Measurements from ENCODE around the gene MTF1. TPM values are rescaled to one million over a fixed set of nuclear protein-coding genes. Genes with fewer than 3 reads are reported as not detected.

MTF1 gene
- polyA plus RNA-seq, 1 experiment = 8.6 TPM

DNA sequence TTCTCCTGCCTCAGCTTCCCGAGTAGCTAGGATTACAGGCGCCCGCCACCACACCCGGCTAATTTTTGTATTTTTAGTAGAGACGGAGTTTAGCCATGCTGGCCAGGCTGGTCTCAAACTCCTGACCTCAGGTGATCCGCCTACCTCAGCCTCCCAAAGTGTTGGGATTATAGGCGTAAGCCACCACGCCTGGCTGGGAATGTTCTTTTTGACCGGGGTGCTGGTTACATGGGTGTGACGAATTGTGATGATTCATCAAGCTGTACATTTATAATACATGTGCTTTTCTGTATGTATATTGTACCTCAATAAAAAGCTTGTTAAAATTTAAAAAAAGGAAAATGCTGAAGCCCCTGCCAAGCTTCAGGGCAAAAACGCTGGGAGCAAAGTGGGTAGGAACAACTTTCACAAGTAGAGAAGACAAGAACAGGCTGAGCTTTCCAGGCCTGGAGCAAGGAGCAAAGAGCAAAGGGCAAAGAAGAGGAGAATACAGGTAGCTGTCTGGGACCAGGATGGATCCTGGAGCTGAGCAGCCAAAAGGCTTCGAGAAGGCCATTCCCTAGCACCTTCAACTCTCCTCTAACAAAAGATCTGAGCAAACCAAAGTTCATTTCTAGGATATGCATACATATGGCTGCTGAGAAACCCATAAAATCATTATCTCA lies 30.9 kb downstream of the MTF1 start:
- ChIA-PET CTCF (interaction anchor here (2.2 kb wide), 1 partner anchor 32 kb away, joined by 13 read pairs; no protein-coding TSS in a partner anchor), POLR2A (interaction anchor here (1.1 kb wide), 2 partner anchors 20 to 31 kb away, joined by 3 to 7 read pairs; partner anchors contain the start of genes C1orf122, MTF1 and YRDC)
- Histone ChIP-seq H3K9me3 (ENCODE audit: control insufficient read depth, insufficient read depth, low read length) (no peaks in the 10 kb centered on the region), H3K27ac (ENCODE audit: low read depth, low read length) (no peak overlapping the region), H3K27me3 (ENCODE audit: control insufficient read depth, insufficient read depth, low read length) (no peaks in the 10 kb centered on the region), H3K4me3 (ENCODE audit: low read depth, low read length) (no peak overlapping the region)
- no peak for DNase-seq (ENCODE audit: low read depth, low spot score)
- TF ChIP-seq, protein P1, sequence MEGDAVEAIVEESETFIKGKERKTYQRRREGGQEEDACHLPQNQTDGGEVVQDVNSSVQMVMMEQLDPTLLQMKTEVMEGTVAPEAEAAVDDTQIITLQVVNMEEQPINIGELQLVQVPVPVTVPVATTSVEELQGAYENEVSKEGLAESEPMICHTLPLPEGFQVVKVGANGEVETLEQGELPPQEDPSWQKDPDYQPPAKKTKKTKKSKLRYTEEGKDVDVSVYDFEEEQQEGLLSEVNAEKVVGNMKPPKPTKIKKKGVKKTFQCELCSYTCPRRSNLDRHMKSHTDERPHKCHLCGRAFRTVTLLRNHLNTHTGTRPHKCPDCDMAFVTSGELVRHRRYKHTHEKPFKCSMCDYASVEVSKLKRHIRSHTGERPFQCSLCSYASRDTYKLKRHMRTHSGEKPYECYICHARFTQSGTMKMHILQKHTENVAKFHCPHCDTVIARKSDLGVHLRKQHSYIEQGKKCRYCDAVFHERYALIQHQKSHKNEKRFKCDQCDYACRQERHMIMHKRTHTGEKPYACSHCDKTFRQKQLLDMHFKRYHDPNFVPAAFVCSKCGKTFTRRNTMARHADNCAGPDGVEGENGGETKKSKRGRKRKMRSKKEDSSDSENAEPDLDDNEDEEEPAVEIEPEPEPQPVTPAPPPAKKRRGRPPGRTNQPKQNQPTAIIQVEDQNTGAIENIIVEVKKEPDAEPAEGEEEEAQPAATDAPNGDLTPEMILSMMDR (IDR thresholded peaks at IDR 0.05; ENCODE audit: low read depth, low read length) = no peak

- no peak for DNase-seq (ENCODE audit: low read depth, low spot score)
- TF ChIP-seq, protein P1 (IDR thresholded peaks at IDR 0.05; ENCODE audit: low read depth, low read length) = no peak
- Histone ChIP-seq H3K27ac (ENCODE audit: low read depth, low read length) (peak overlapping the region; percentile 31), H3K27me3 (ENCODE audit: control insufficient read depth, insufficient read depth, low read length) (no peaks in the 10 kb centered on the region), H3K9me3 (ENCODE audit: control insufficient read depth, insufficient read depth, low read length) (no peaks in the 10 kb centered on the region), H3K4me3 (ENCODE audit: low read depth, low read length) (no peak overlapping the region)
- CTCF ChIA-PET = interaction anchor here (1.2 to 1.7 kb wide), 4 partner anchors 12 to 35 kb away, joined by 5 to 6 read pairs (median 5); no protein-coding TSS in a partner anchor
- POLR2A ChIA-PET = interaction anchor here (0.7 to 1.3 kb wide), 2 partner anchors 17 to 34 kb away, joined by 3 to 8 read pairs; partner anchors contain the start of genes C1orf122, MTF1 and YRDC
These were observed 33.9 kb downstream of the MTF1 start for GRCh38 chr1:37825506-37825905.

GRCh38 chr1:37824001-37824400 lies 35.4 kb downstream of the MTF1 start:
- TF ChIP-seq, protein P1 (IDR thresholded peaks at IDR 0.05; ENCODE audit: low read depth, low read length) = no peak
- no peak for DNase-seq (ENCODE audit: low read depth, low spot score)
- H3K27ac ChIP-seq (ENCODE audit: low read depth, low read length) = no peak overlapping the region
- H3K9me3 ChIP-seq (ENCODE audit: control insufficient read depth, insufficient read depth, low read length) = no peaks in the 10 kb centered on the region
- ChIA-PET POLR2A (interaction anchor here (2.5 kb wide), 1 partner anchor 16 kb away, joined by 13 read pairs; the partner anchor contains the start of genes C1orf122 and YRDC), CTCF (no interaction called here)
- H3K27me3 ChIP-seq (ENCODE audit: control insufficient read depth, insufficient read depth, low read length) = no peaks in the 10 kb centered on the region
- H3K4me3 ChIP-seq (ENCODE audit: low read depth, low read length) = no peak overlapping the region

- no peak overlapping the region for H3K4me3 ChIP-seq (ENCODE audit: low read depth, low read length)
- no peaks in the 10 kb centered on the region for H3K27me3 ChIP-seq (ENCODE audit: control insufficient read depth, insufficient read depth, low read length)
- ChIA-PET CTCF (interaction anchor here (0.8 to 2.5 kb wide), 5 partner anchors 10 to 220 kb away, joined by 4 to 19 read pairs (median 4); no protein-coding TSS in a partner anchor), POLR2A (interaction anchor here (2.5 kb wide), 1 partner anchor 15 kb away, joined by 13 read pairs; the partner anchor contains the start of genes C1orf122 and YRDC)
- no peak overlapping the region for H3K27ac ChIP-seq (ENCODE audit: low read depth, low read length)
- TF ChIP-seq, protein P1 (IDR thresholded peaks at IDR 0.05; ENCODE audit: low read depth, low read length) = no peak
- DNase-seq (ENCODE audit: low read depth, low spot score) = no peak
- no peaks in the 10 kb centered on the region for H3K9me3 ChIP-seq (ENCODE audit: control insufficient read depth, insufficient read depth, low read length)
These were observed 36.2 kb downstream of the MTF1 start for GRCh38 chr1:37822906-37823815.

All from AG04450 (cell line).